ENCODE data around the gene PLAU. TPM values are rescaled to one million over a fixed set of nuclear protein-coding genes. Genes with fewer than 3 reads are reported as not detected.
"Not testable (repeated sequence)": the region's sequence is repeated elsewhere in the genome, so short reads cannot be mapped to it uniquely, and the experiment has no call there.

The PLAU gene
- total RNA-seq, 1 donor from 2014 or later: 1.6 TPM

GRCh38 chr10:73897693-73898092 lies 13.2 kb upstream of the PLAU start:
- no peak for DNase-seq (ENCODE audit: low read depth in 2 of 2)

- DNase-seq (ENCODE audit: low read depth in 2 of 2): no peak
Measured at GRCh38 chr10:73898730-73899410, 12.1 kb upstream of the PLAU start.

- DNase-seq (ENCODE audit: low read depth in 2 of 2): peak in 1 of 2 donors; percentile 95
Measured at GRCh38 chr10:73899423-73899822, 11.5 kb upstream of the PLAU start.

- DNase-seq (ENCODE audit: low read depth in 2 of 2): no peak
Measured at GRCh38 chr10:73900064-73900463, 10.9 kb upstream of the PLAU start.

GRCh38 chr10:73901261-73901660 lies 9.7 kb upstream of the PLAU start:
- DNase-seq (ENCODE audit: low read depth in 2 of 2): no peak

- DNase-seq (ENCODE audit: low read depth in 2 of 2): no peak
Measured at GRCh38 chr10:73902351-73902750, 8.6 kb upstream of the PLAU start.

- peak in 1 of 2 donors; percentile 76 for DNase-seq (ENCODE audit: low read depth in 2 of 2)
Measured at GRCh38 chr10:73905256-73906020, 5.5 kb upstream of the PLAU start.

GRCh38 chr10:73906524-73907447 lies 4.1 kb upstream of the PLAU start:
- peak in 1 of 2 donors; percentile 90 for DNase-seq (ENCODE audit: low read depth in 2 of 2)

- peak in 1 of 2 donors; percentile 45 for DNase-seq (ENCODE audit: low read depth in 2 of 2)
Measured at GRCh38 chr10:73907841-73908517, 3.0 kb upstream of the PLAU start.

- peak; percentile 71 to 99 for DNase-seq (ENCODE audit: low read depth in 2 of 2)
Measured at GRCh38 chr10:73908853-73909539, 1.9 kb upstream of the PLAU start.

GRCh38 chr10:73909540-73910115 lies 1.3 kb upstream of the PLAU start:
- peak in 1 of 2 donors; percentile 42 for DNase-seq (ENCODE audit: low read depth in 2 of 2)

GRCh38 chr10:73910401-73910763 lies 550 bp upstream of the PLAU start:
- no peak for DNase-seq (ENCODE audit: low read depth in 2 of 2)

GRCh38 chr10:73911553-73912004 lies 647 bp downstream of the PLAU start:
- peak; percentile 29 to 61 for DNase-seq (ENCODE audit: low read depth in 2 of 2)

GRCh38 chr10:73914036-73914435 lies 3.1 kb downstream of the PLAU start:
- no peak for DNase-seq (ENCODE audit: low read depth in 2 of 2)

GRCh38 chr10:73915206-73915851 lies 4.4 kb downstream of the PLAU start:
- DNase-seq (ENCODE audit: low read depth in 2 of 2): no peak

- no peak for DNase-seq (ENCODE audit: low read depth in 2 of 2)
Measured at GRCh38 chr10:73916761-73917470, 6.0 kb downstream of the PLAU start.

- DNase-seq (ENCODE audit: low read depth in 2 of 2): no peak
Measured at GRCh38 chr10:73917566-73918305, 6.8 kb downstream of the PLAU start.

GRCh38 chr10:73919481-73919880 lies 8.5 kb downstream of the PLAU start:
- DNase-seq (ENCODE audit: low read depth in 2 of 2): not testable (repeated sequence)

All from lung microvascular endothelial cell (primary cell).